Activated naive CD8-positive, alpha-beta T cell (primary cell): ENCODE results near the gene BUB1B.
A peak's percentile ranks its signal among the peaks of the same experiment; 100 is the strongest.
"Not testable (repeated sequence)": the region's sequence is repeated elsewhere in the genome, so short reads cannot be mapped to it uniquely, and the experiment has no call there.

Experiments used
- H3K27ac Mint-ChIP-seq: one replicate; pipeline ENCODE4 v1.8.0; 2021; ENCODE audit warnings: mixed read lengths
- H3K27me3 Mint-ChIP-seq: one replicate; pipeline ENCODE4 v1.8.0; 2021; ENCODE audit warnings: mixed read lengths
- H3K36me3 Mint-ChIP-seq: one replicate; pipeline ENCODE4 v1.8.0; 2021; ENCODE audit warnings: mixed read lengths
- H3K4me1 Mint-ChIP-seq: one replicate; pipeline ENCODE4 v1.8.0; 2021; ENCODE audit warnings: low read depth, mixed read lengths
- H3K4me3 Mint-ChIP-seq: one replicate; pipeline ENCODE4 v1.8.0; 2021; ENCODE audit warnings: mild to moderate bottlenecking, mixed read lengths
- H3K9me3 Mint-ChIP-seq: one replicate; pipeline ENCODE4 v1.8.0; 2021; ENCODE audit warnings: low read depth, mixed read lengths

The BUB1B gene

DNA sequence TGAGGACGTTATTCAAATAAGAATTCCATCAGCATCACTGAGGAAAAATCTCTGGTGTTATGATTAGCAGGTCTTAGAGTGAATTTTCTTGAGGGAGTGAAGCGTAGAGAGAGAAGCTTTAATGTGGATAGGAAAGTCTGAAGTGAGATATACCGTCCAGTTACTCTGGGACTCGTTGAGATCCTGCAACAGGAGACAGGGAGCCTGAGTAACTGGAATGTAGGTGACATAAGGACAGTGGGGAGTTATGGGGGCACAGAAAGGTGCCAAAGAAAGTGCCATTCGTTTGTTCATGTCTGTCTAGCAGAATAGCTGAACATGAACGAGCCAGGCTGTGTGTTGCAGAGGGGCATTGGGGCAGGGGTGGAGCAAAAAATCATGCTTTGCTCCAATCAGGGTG, 9.4 kb upstream of the BUB1B start:
- Mint-ChIP-seq H3K4me1 (no peaks in the 10 kb centered on the region), H3K9me3 (no peaks in the 10 kb centered on the region), H3K27ac (no peak overlapping the region), H3K4me3 (no peak overlapping the region), H3K27me3 (no peaks in the 10 kb centered on the region), H3K36me3 (no peaks in the 10 kb centered on the region)

- Mint-ChIP-seq H3K27me3 (no peaks in the 10 kb centered on the region), H3K36me3 (no peaks in the 10 kb centered on the region), H3K9me3 (no peaks in the 10 kb centered on the region), H3K4me3 (no peak overlapping the region), H3K27ac (no peak overlapping the region), H3K4me1 (no peaks in the 10 kb centered on the region)
These were observed 8.9 kb upstream of the BUB1B start for GRCh38 chr15:40151991-40152390.

DNA sequence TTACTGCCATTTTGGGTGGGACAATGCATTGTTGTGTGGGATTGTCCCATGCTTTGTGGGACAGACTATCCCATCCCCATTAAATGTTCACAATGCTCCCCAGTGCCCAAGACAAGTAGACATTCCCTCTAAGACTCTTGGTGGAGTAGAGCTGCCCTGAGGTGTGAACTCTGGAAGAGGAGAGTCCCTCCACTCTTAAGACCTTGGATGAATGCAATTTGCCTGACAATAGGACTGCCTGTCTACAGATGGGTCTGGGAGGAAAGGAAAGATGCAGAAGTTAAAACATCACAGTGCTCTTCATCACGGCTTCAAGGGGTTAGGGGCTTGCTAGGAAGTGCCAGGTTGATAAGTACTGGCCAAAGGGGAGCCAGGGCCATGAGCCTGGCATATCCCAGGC, 6.0 kb upstream of the BUB1B start:
- H3K4me3 Mint-ChIP-seq, H3K4me1 Mint-ChIP-seq, H3K9me3 Mint-ChIP-seq, H3K27ac Mint-ChIP-seq, H3K36me3 Mint-ChIP-seq, H3K27me3 Mint-ChIP-seq: not testable (repeated sequence)

DNA sequence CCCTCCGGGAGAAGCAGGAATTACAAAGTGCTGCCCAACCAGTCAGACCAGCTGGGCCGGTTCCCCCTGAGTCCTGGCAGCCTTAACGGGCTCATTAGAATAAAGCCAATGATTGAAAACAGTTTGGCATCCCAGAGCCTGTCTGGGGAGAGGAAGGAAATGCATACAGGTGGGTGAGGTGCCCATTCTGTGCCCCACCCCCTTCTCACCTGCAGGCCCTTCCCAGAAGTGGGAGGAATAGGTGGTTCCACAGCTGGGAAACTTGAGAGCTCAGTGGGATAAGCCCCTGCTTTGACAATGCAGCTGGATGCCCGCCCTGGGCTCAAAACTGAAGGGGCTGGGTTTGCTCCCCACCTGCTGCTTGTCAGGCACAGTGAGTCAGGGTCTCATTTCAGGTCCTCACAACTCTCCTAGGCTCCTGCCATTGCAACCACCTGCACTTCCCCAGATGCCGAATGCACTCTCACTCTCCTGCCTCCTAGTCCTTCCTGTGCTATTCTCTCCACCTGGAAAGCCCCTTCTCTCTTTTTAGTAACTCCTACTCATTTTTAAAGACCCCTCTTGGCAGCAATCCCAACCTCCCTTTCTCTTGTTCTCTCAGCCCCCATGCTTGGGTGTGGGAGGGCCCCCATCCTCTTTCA, 5.5 kb upstream of the BUB1B start:
- H3K4me3 Mint-ChIP-seq = no peak overlapping the region
- no peaks in the 10 kb centered on the region for H3K9me3 Mint-ChIP-seq
- H3K36me3 Mint-ChIP-seq = no peaks in the 10 kb centered on the region
- no peak overlapping the region for H3K27ac Mint-ChIP-seq
- H3K4me1 Mint-ChIP-seq = no peaks in the 10 kb centered on the region
- no peaks in the 10 kb centered on the region for H3K27me3 Mint-ChIP-seq

GRCh38 chr15:40157778-40158447, 3.0 kb upstream of the BUB1B start:
- Mint-ChIP-seq H3K27ac (no peak overlapping the region), H3K4me1 (no peaks in the 10 kb centered on the region), H3K4me3 (no peak overlapping the region), H3K9me3 (no peaks in the 10 kb centered on the region), H3K36me3 (no peaks in the 10 kb centered on the region), H3K27me3 (no peaks in the 10 kb centered on the region)

GRCh38 chr15:40160021-40160420, 848 bp upstream of the BUB1B start:
- Mint-ChIP-seq H3K27me3 (peaks cover 1% of the 10 kb centered on the region), H3K27ac (no peak overlapping the region), H3K9me3 (no peaks in the 10 kb centered on the region), H3K4me1 (no peaks in the 10 kb centered on the region), H3K4me3 (no peak overlapping the region), H3K36me3 (no peaks in the 10 kb centered on the region)

GRCh38 chr15:40161693-40162391, 973 bp downstream of the BUB1B start:
- Mint-ChIP-seq H3K36me3 (peaks cover 3% of the 10 kb centered on the region), H3K9me3 (no peaks in the 10 kb centered on the region), H3K27me3 (peaks cover 1% of the 10 kb centered on the region), H3K27ac (no peak overlapping the region), H3K4me3 (no peak overlapping the region), H3K4me1 (no peaks in the 10 kb centered on the region)

GRCh38 chr15:40162552-40162951, 1.7 kb downstream of the BUB1B start:
- H3K4me1 Mint-ChIP-seq = no peaks in the 10 kb centered on the region
- peaks cover 3% of the 10 kb centered on the region for H3K36me3 Mint-ChIP-seq
- peaks cover 1% of the 10 kb centered on the region for H3K27me3 Mint-ChIP-seq
- no peak overlapping the region for H3K4me3 Mint-ChIP-seq
- H3K27ac Mint-ChIP-seq = no peak overlapping the region
- no peaks in the 10 kb centered on the region for H3K9me3 Mint-ChIP-seq

- Mint-ChIP-seq H3K27ac (no peak overlapping the region), H3K4me1 (no peaks in the 10 kb centered on the region), H3K36me3 (peaks cover 3% of the 10 kb centered on the region), H3K4me3 (no peak overlapping the region), H3K9me3 (no peaks in the 10 kb centered on the region), H3K27me3 (peaks cover 1% of the 10 kb centered on the region)
These were observed 3.0 kb downstream of the BUB1B start for GRCh38 chr15:40163657-40164416.

DNA sequence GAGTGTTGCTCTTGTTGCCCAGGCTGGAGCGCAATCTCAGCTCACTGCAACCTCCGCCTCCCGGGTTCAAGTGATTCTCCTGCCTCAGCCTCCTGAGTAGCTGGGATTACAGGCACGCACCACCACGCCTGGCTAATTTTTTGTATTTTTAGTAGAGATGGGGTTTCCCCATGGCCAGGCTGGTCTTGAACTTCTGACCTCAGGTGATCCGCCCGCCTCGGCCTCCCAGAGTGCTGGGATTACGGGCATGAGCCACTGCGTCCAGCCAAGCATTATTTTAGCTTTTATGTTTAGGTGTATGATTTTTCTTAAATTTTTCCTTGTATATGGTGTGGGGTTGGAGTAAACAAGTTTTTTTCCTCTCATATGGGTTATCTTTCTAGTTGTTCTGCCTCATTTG, 6.5 kb downstream of the BUB1B start:
- H3K9me3 Mint-ChIP-seq, H3K27me3 Mint-ChIP-seq, H3K36me3 Mint-ChIP-seq, H3K27ac Mint-ChIP-seq, H3K4me1 Mint-ChIP-seq, H3K4me3 Mint-ChIP-seq: not testable (repeated sequence)

DNA sequence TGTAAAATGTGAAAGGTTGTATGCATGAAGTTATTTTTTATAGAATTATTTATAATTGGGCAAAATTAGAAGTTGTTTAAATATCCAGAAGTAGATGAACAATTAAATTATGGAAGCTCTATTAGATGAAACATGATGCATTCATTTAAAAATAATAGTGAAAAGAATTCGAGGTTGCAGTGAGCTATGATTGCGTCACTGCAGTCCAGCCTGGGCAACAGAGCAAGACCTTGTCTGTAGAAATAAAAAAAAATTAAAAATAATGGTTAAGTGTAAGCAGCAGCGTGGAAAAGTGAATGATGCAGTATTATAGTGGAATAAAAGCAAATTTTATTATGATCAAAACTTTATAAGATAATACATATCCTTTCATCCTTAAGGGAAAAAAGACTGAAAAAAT, 14.3 kb downstream of the BUB1B start:
- H3K36me3 Mint-ChIP-seq = no peaks in the 10 kb centered on the region
- H3K27me3 Mint-ChIP-seq = no peaks in the 10 kb centered on the region
- no peak overlapping the region for H3K27ac Mint-ChIP-seq
- H3K9me3 Mint-ChIP-seq = no peaks in the 10 kb centered on the region
- no peak overlapping the region for H3K4me3 Mint-ChIP-seq
- peaks cover 2% of the 10 kb centered on the region for H3K4me1 Mint-ChIP-seq

GRCh38 chr15:40182358-40183029, 21.6 kb downstream of the BUB1B start:
- no peak overlapping the region for H3K27ac Mint-ChIP-seq
- peak overlapping the region; percentile 28 for H3K4me3 Mint-ChIP-seq
- no peaks in the 10 kb centered on the region for H3K9me3 Mint-ChIP-seq
- H3K4me1 Mint-ChIP-seq = peaks cover 22% of the 10 kb centered on the region
- peaks cover 8% of the 10 kb centered on the region for H3K36me3 Mint-ChIP-seq
- no peaks in the 10 kb centered on the region for H3K27me3 Mint-ChIP-seq

- H3K27ac Mint-ChIP-seq = no peak overlapping the region
These were observed 23.0 kb downstream of the BUB1B start for GRCh38 chr15:40183636-40184463.

DNA sequence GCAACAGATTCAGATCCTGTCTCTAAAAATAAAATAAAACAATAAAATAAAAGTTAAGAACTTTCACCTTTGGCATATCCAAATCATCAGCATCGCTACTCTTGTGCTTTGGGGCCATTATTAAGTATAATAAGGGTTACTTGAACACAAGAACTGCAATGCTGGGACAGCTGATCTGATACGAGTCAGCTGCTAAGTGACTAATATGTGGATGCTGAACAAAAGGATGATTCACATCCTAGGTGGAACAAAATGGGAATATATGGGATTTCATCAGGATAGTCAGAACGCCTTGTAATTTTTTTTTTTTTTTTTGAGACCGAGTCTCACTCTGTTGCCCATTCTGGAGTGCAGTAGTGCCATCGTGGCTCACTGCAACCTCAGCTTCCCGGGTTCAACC, 29.7 kb downstream of the BUB1B start:
- H3K36me3 Mint-ChIP-seq = peaks cover 9% of the 10 kb centered on the region
- H3K27me3 Mint-ChIP-seq = no peaks in the 10 kb centered on the region
- H3K9me3 Mint-ChIP-seq = no peaks in the 10 kb centered on the region
- H3K4me1 Mint-ChIP-seq = no peaks in the 10 kb centered on the region
- H3K4me3 Mint-ChIP-seq = no peak overlapping the region
- no peak overlapping the region for H3K27ac Mint-ChIP-seq

More at GRCh38 chr15:40183636-40184463, 23.0 kb downstream of the BUB1B start:
- Mint-ChIP-seq H3K4me1 (peaks cover 21% of the 10 kb centered on the region), H3K36me3 (peaks cover 8% of the 10 kb centered on the region), H3K9me3 (no peaks in the 10 kb centered on the region), H3K27me3 (no peaks in the 10 kb centered on the region), H3K4me3 (peak overlapping the region; percentile 18)
